Measurements from ENCODE around the gene E2F6.

E2F6 gene

GRCh38 chr2:11465485-11466306 is at the start of gene E2F6:
Gene E2F6, minus strand, starts transcription at chr2:11466161. Its CDS starts 282 bp downstream, at chr2:11465879.
- peaks cover 27% of the 10 kb centered on the region for H3K79me2 ChIP-seq
- peak within 1 kb of the TSS; percentile 52 for H3K27ac ChIP-seq
- H3K9ac ChIP-seq = no peak within 1 kb of the TSS
- H3K4me2 ChIP-seq (ENCODE audit: low read length) = peak within 1 kb of the TSS; percentile 81
- peaks cover under 1% of the 10 kb centered on the region for H3K4me1 ChIP-seq
- H3K36me3 ChIP-seq (ENCODE audit: control insufficient read depth, insufficient read depth, low read length) = no peaks in the 10 kb centered on the region
- no peaks in the 10 kb centered on the region for H3K27me3 ChIP-seq (ENCODE audit: control insufficient read depth, insufficient read depth, low read length)
- H3K4me3 ChIP-seq (ENCODE audit: low read depth, low read length) = peak within 1 kb of the TSS; percentile 67
- no peak for TF ChIP-seq CTCF (IDR thresholded peaks at IDR 0.05)
- peak within 1 kb of the TSS; percentile 75 for H2AFZ ChIP-seq
- H3K9me3 ChIP-seq (ENCODE audit: control insufficient read depth, low read length) = no peaks in the 10 kb centered on the region

- Histone ChIP-seq H3K4me2 (ENCODE audit: low read length) (no peak overlapping the region), H3K4me3 (ENCODE audit: low read depth, low read length) (no peak overlapping the region), H3K9me3 (ENCODE audit: control insufficient read depth, low read length) (no peaks in the 10 kb centered on the region), H2AFZ (no peak overlapping the region), H3K4me1 (no peaks in the 10 kb centered on the region), H3K79me2 (no peaks in the 10 kb centered on the region), H3K27ac (no peak overlapping the region), H3K36me3 (ENCODE audit: control insufficient read depth, insufficient read depth, low read length) (no peaks in the 10 kb centered on the region), H3K9ac (no peak overlapping the region), H3K27me3 (ENCODE audit: control insufficient read depth, insufficient read depth, low read length) (no peaks in the 10 kb centered on the region)
- no peak for TF ChIP-seq CTCF (IDR thresholded peaks at IDR 0.05)
Measured at GRCh38 chr2:11515490-11515981, 49.6 kb upstream of the E2F6 start.

- H3K4me3 ChIP-seq (ENCODE audit: low read depth, low read length) = no peak overlapping the region
- no peak overlapping the region for H3K4me2 ChIP-seq (ENCODE audit: low read length)
- no peaks in the 10 kb centered on the region for H3K36me3 ChIP-seq (ENCODE audit: control insufficient read depth, insufficient read depth, low read length)
- no peaks in the 10 kb centered on the region for H3K4me1 ChIP-seq
- no peaks in the 10 kb centered on the region for H3K27me3 ChIP-seq (ENCODE audit: control insufficient read depth, insufficient read depth, low read length)
- no peak overlapping the region for H3K27ac ChIP-seq
- no peaks in the 10 kb centered on the region for H3K79me2 ChIP-seq
- no peak for TF ChIP-seq CTCF (IDR thresholded peaks at IDR 0.05)
- H2AFZ ChIP-seq = no peak overlapping the region
- H3K9me3 ChIP-seq (ENCODE audit: control insufficient read depth, low read length) = no peaks in the 10 kb centered on the region
- no peak overlapping the region for H3K9ac ChIP-seq
Measured at GRCh38 chr2:11514904-11515303, 48.9 kb upstream of the E2F6 start.

GRCh38 chr2:11514081-11514730 is 48.2 kb upstream of the E2F6 start:
- H3K79me2 ChIP-seq = no peaks in the 10 kb centered on the region
- H3K4me1 ChIP-seq = no peaks in the 10 kb centered on the region
- H3K9ac ChIP-seq = no peak overlapping the region
- no peak overlapping the region for H3K4me2 ChIP-seq (ENCODE audit: low read length)
- no peak overlapping the region for H3K4me3 ChIP-seq (ENCODE audit: low read depth, low read length)
- no peaks in the 10 kb centered on the region for H3K27me3 ChIP-seq (ENCODE audit: control insufficient read depth, insufficient read depth, low read length)
- H3K27ac ChIP-seq = no peak overlapping the region
- H2AFZ ChIP-seq = no peak overlapping the region
- H3K36me3 ChIP-seq (ENCODE audit: control insufficient read depth, insufficient read depth, low read length) = no peaks in the 10 kb centered on the region
- no peaks in the 10 kb centered on the region for H3K9me3 ChIP-seq (ENCODE audit: control insufficient read depth, low read length)
- TF ChIP-seq CTCF (IDR thresholded peaks at IDR 0.05) = no peak
